NCI-H2196 treated with DMSO at 0.1 percent for 48 hours (cell line): ENCODE data around the gene AQP4.

Source experiments
- DNase-seq: peaks from one replicate; lab custom pipeline; 2025; ENCODE audit not compliant: unreplicated experiment; lab: John Stamatoyannopoulos, UW

The AQP4 gene

DNA sequence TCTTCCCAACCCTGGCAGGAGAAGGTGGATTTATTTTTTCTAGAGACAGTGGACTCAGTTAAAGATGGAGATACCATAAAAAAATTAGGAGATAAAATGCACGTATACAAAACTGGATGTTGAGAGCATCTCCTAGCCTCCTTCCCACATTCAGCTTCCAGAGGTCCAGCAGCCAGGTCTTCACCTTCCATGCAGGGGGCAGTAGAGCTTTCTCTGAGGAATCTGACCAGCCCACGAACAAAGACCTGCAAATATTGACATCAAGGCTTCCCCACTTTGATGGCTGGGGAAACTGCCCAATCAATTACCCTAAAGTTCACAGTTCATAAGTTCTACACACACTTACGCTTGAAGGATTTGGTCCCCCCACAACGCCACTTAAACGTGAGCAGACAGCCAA is 24.5 kb downstream of the AQP4 start:
- DNase-seq, result no peak

DNA sequence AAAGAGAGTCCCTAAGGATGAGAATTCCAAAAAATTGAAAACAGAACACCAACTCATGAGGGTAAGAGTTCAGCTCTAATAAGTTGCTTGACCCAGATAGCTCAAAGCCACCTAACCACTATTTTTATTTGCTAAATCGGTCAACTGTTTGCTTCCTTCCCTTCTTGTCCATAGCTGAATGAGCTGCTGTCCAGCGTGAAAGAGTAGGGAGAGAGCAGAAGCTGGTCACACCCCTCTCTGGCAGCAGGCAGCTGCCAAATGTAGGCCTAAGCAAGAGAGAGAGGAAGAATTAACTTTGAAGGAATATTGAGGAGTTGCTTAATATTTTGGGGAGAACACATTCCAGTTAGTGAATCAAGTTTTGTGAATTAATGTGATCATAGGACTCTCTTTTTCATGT is 25.9 kb downstream of the AQP4 start:
- no peak for DNase-seq

DNA sequence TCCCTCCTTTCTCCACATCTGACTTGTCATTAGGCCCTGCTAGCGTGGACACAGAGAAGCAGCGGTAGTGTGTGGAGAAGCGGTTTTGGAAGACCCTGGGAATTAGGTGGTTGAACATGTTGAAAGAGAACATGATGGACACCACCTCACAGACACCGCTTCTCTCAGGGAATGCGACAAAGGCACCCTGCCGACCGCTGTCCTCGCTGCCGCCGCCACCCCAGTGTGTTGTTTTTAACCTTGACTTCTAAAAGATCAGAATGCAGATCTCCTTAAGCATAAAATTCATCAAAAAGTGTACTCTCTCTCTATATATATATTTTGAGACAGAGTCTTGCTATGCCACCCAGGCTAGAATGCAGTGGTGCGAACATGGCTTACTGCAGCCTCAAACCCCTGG is 33.2 kb downstream of the AQP4 start:
- DNase-seq, result no peak

DNA sequence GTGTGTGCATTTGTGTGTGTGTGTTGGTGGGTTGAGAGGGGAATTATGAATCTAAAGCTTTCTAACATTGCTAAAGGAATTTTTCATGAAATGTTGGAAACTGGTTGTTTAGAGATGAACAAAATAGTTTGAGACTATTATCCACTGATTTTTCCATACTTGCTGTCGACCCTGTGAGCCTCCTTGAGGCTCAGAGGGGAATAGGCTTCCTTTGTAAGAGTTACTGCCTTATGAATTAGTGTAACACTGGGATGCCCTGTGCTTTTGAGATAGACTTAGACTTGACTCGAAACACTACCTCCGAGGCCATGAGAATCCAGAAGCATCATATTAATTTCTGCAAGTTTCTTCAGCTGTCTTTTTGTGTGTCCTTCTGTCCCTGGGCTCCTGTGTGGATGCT is 37.9 kb downstream of the AQP4 start:
- no peak for DNase-seq

DNA sequence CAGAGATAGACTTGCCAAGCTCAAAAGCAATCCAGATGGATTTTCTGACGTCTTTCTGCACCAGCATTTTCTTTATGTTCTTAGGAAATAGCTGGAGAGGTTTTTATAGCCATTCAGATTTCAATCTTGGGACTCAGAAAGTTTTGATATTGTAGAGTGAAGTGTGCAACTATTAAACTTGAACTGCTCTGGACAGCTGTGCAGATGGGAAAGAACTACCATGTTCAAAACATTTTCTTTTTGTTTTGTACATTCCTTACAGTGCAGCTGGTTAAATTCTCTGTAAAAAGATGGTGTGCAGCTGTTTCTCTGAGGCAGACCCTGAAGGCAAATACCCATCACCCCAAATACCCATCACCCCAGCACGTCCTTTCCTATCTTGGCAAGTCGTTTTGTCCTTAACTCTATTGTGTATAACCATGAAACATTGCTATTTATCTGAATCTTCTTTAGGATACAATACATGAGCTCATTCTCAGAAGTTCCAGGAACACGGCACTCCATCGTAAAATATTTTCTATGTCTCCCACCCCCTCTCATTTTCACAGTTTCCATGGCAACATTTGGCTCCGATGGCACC is 38.8 kb downstream of the AQP4 start:
- DNase-seq, result no peak

DNA sequence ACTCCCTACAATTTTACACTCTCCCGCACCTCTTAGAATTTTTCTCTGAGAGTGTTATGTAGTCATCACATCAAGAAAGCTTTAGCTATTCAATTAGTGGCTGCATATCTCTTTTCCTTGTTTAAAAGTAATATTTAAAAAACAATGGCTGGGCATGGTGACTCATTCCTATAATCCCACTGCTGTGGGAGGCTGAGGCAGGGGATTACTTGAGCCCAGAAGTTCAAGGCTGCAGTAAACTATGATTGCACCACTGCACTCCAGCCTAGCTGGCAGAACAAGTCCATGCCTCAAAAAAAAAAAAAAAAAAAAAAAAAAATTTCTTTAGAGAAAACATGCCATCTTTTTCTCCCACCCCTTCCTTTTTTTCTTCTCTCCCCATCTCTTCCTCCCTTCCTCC is 44.3 kb downstream of the AQP4 start:
- DNase-seq, result no peak

DNA sequence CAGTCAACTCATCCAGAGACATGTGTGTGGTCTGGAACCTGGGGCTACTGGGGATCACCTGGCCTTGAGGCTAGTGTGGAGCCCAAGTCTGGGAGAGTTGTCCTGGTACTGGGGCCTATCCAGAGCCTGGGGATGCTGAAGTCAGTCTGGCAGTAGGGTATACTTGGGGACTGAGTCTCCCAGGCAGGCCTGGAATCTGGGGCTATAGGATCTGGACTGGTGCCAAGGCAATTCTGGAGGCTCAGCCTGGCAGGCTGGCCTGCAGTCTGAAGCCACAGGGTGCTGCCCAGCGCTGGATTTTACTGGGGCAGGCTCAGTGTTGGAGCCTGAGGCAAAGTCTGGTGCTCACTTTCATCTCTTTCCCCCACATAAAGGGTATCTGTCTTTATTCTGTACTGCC is 46.5 kb downstream of the AQP4 start:
- no peak for DNase-seq

DNA sequence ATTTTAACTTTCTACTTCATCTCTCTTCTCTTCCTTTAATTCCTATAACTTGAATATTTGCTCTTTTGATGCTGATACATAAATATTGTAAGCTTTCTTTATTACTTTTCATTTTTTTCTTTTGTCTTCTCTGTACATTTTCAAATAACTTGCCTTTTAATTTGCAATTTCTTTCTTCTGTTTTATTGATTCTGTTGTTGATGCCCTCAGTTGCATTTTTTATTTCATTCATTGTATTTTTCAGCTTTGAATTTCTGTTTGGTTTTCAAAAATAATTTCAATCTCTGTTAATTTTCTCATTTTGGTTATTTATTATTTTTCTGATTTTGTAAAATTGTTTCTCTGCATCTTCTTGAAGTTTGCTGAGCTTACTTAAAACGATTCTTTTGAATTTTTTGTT is 47.0 kb downstream of the AQP4 start:
- DNase-seq, result no peak

DNA sequence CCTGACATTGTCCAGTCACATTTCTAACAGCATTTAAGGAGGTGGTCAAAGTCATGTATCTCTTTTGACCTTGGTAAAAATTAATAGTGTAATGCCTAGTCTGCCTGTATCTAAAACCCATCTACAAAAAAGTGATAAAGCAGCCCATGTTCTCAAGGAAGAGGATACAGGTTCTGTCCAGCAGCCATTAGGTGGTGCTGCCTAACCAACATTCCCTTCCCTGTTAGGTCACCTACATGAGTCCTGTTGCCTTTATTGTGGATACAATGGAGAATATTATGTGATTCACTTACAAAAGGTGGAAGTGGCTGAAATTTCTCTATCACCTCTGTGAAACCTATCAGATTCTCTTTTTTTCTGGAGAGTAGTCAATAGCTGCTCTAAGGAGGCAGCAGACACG is 52.5 kb downstream of the AQP4 start:
- peak; percentile 32 for DNase-seq

DNA sequence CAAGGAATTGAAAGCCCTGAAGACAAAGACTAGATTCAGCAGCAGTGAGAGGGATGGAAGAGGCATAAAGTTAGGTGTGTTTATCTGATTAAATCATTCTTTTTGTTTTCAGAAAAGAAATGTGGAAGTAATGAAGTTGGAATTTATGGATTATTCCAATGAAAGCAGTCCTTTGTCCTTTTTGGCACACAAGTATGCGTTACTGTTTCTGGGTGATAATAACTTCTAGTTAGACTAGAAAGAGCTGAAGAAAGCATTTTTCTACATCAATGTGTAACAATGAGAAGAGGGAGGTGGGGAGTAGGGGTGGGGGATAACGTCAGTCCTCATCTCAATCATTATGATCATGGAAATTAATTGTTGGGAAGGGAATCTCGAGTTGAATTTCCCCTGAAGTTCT is 53.0 kb downstream of the AQP4 start:
- no peak for DNase-seq

DNA sequence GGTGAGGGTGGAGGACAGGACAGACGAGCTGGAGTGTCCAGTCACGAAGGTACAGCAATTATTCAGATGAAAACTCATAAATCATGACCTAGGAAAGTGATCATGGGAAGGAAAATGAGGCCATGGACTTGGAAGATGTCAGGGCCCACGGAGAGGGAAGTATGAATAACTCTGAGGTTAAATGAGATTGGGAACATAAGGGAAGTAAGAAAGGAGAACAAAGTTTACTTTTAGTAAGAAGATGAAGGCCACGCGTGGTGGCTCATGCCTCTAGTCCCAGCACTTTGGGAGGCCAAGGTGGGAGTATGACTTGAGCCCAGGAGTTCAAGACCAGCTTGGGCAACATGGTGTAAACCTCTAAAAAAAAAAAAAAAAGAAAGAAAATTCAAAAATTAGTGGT is 56.2 kb downstream of the AQP4 start:
- no peak for DNase-seq

DNA sequence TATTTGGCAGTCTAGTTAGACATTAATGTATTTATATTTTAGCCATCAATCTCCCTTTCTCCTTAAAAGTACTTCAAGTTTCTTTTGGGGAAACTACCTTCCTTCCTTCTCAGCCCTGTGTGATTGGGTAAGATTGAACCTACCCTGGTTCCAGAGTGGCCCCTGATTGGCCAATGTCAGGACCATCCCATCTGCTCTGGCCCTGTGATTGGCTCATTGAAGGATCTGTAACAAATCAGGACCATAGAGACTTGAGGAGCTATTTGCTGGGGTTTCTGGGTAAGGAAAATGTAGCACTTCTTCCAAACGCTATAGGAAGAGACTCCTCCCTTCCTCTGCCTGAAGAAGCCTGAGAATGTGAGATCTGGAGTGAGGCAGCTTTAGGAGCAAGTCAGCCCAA is 59.3 kb downstream of the AQP4 start:
- no peak for DNase-seq

DNA sequence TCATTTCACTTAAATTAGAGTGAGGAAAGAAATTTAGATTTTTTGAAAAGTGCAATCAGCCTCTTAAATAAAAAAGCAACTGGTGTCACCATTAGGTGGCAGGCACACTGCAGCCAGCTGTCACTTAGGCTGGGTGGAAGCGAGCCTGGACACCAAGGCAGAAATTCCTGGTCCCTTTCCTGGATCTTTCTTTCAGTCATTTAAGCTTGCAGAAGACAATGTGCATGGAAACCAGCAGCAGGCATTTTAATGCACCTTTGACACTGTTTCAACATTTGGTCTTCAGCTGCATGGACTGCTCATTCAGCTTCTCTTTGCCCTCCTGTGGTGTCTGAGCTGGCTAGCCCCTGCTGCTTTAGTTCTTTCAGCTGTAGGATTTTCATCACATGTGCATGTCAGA is 61.0 kb downstream of the AQP4 start:
- DNase-seq, result no peak

DNA sequence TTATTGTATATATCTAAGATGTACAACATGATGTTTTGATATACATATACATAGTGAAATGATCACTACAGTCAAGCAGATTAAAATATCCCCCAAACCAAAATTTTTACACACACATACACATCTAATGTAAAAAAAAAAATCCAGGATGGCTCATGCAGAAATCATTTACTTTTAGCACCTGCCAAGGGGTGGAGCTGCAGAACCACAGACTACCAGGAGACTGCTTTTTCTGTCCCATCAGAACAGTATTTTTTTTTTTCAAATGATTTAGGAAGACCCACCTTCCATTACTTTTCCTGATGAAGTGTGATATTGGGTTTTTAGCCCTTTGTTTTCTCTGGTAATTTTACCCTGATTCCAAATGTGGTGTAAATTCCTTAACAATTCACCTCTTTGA is 61.9 kb downstream of the AQP4 start:
- DNase-seq, result no peak

DNA sequence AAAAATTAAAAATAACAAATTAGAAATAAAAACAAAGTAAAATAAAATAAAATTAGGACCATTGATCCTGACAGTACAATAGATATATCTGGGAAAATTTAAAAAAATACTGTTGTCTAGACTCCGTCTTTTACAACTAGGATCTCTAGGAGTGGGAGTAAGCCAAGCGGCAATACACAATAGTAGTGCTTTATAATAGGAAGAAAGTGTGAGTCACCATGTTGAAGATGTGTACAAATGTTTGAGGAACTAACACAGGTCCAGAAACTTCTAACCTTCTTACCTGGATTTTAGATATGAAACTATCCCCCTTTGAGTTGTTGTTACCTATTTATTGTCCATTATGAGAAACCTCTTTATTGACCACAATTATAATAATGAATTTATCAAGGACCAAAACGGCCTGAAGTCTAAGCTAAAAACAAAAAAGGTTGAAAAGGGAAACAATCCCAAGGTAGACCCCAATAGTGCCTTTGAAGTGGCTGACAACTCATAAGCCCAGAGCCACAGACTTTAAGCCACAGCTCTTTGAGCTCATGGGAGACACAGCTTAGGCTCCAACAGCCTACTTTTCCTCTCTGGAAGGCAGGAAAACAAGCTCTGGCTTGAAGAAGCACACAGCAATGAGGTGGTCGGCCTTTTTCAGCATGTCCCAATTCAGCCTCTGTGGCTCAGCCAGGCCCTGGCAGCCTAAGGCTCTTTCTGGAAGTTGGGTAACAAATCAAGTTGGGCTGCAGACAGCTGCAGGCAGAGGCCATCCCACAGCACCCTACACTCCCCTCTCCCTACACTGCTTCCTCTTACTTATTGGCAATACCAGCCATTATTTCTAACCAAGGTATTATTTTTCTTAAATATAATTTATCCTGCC is 62.9 kb downstream of the AQP4 start:
- DNase-seq, result no peak
